ENCODE measurements around the gene KCNMA1. TPM values are rescaled to one million over a fixed set of nuclear protein-coding genes. Genes with fewer than 3 reads are reported as not detected.

The KCNMA1 gene
- total and polyA plus RNA-seq, 9 of the 15 experiments (the other 6 are each of a cell fraction or from before 2014, with no cell fraction given): 0.01 to 0.95 (median 0.15) TPM; not detected in 4

DNA sequence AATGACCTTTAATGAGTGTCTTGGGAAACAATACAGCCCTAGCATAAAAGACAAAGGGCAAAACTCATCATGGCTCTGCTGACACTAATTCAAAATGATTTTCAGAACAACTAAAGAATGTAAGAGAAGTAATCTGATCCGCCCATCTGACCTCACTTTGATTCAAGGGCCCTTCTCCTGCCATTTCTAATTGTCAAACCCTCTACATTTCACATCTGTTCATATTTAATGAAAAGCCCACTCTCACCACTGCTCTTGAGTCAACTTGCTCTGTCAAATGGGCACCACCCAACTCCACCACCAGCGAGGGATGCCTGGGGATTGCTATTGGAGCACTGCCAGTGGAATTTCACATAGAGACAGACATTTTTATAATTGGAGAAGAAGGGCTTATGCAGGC is 639.2 kb downstream of the KCNMA1 start (continued):
- TF ChIP-seq, protein P1, sequence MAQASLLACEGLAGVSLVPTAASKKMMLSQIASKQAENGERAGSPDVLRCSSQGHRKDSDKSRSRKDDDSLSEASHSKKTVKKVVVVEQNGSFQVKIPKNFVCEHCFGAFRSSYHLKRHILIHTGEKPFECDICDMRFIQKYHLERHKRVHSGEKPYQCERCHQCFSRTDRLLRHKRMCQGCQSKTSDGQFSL (CRISPR knock-in tag; IDR thresholded peaks at IDR 0.05): no peak
- TF ChIP-seq, protein P1 (tag; IDR thresholded peaks at IDR 0.05): no peak
- TF ChIP-seq, protein P2, sequence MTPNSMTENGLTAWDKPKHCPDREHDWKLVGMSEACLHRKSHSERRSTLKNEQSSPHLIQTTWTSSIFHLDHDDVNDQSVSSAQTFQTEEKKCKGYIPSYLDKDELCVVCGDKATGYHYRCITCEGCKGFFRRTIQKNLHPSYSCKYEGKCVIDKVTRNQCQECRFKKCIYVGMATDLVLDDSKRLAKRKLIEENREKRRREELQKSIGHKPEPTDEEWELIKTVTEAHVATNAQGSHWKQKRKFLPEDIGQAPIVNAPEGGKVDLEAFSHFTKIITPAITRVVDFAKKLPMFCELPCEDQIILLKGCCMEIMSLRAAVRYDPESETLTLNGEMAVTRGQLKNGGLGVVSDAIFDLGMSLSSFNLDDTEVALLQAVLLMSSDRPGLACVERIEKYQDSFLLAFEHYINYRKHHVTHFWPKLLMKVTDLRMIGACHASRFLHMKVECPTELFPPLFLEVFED (CRISPR knock-in tag; conservative IDR thresholded peaks at IDR 0.05): no peak

DNA sequence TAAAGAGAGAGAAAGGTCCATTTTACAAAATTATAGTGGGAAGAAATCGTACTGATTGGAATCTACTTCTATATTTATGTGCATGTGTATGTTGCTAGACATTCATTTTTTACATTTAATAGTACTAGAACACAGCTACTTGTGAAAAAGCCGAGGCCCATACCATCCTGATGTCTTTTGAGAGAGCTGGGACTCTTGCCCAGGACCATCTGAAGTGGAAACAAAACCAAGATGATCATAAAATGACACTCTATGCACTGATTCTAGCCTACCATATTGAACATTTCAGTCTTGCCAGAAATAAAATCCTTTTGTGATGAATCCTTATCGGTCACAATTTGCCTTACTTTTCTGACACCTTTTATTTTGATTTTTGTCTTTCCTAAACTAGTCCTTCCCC is 640.0 kb downstream of the KCNMA1 start:
- Histone ChIP-seq H3K9me3 (replicated peaks; ENCODE audit: control insufficient read depth, insufficient read depth, low read depth, low read length) (no peaks in the 10 kb centered on the region), H4K20me1 (replicated peaks; ENCODE audit: control insufficient read depth, insufficient read depth, low read length) (no peaks in the 10 kb centered on the region), H3K9me1 (ENCODE audit: control insufficient read depth, insufficient read depth, low read length) (no peaks in the 10 kb centered on the region), H3K36me3 (ENCODE audit: control insufficient read depth, insufficient read depth, low read length) (no peaks in the 10 kb centered on the region), H3K9ac (ENCODE audit: insufficient read depth in 1 of 2, low read depth in 2 of 2, low read length in 2 of 2) (no peak overlapping the region), H2AFZ (ENCODE audit: low read depth, low read length) (no peak overlapping the region), H3K4me2 (ENCODE audit: insufficient read depth, low read length) (no peak overlapping the region), H3K4me3 (no peak overlapping the region), H3K79me2 (ENCODE audit: control insufficient read depth, insufficient read depth, low read length) (no peaks in the 10 kb centered on the region), H3K4me1 (replicated peaks in 1 of 2; ENCODE audit: control insufficient read depth in 2 of 2, insufficient read depth in 2 of 2, low read length in 2 of 2) (no peaks in the 10 kb centered on the region), H3K27ac (ENCODE audit: extremely low read depth, low read depth, low read length) (no peak overlapping the region), H3K27me3 (ENCODE audit: control insufficient read depth in 2 of 2, insufficient read depth in 2 of 2, low read length in 2 of 2) (peaks cover 3 to 9% of the 10 kb centered on the region in 2 experiments; a peak in 2 of 5 replicates)
- no peak for FAIRE-seq
- in situ Hi-C loops (cut with MboI) (no loop called here), intact Hi-C loops (cut with micrococcal nuclease) (no loop called here)
- CTCF ChIA-PET (ENCODE audit: low intra/inter-chr PET ratio): no interaction called here
- ATAC-seq: no peak
- no peak for DNase-seq (ENCODE audit: extremely low read depth in 1 of 4, low spot score in 3 of 4)
- POLR2A ChIA-PET: no interaction called here
- no TSS peak for BruUV-seq (replicated peaks)
- WGBS (ENCODE audit: insufficient coverage, low coverage, missing lambda C conversion rate): 0% methylated on average over 3 of the region's 3 CpGs
- TF ChIP-seq, protein P3, sequence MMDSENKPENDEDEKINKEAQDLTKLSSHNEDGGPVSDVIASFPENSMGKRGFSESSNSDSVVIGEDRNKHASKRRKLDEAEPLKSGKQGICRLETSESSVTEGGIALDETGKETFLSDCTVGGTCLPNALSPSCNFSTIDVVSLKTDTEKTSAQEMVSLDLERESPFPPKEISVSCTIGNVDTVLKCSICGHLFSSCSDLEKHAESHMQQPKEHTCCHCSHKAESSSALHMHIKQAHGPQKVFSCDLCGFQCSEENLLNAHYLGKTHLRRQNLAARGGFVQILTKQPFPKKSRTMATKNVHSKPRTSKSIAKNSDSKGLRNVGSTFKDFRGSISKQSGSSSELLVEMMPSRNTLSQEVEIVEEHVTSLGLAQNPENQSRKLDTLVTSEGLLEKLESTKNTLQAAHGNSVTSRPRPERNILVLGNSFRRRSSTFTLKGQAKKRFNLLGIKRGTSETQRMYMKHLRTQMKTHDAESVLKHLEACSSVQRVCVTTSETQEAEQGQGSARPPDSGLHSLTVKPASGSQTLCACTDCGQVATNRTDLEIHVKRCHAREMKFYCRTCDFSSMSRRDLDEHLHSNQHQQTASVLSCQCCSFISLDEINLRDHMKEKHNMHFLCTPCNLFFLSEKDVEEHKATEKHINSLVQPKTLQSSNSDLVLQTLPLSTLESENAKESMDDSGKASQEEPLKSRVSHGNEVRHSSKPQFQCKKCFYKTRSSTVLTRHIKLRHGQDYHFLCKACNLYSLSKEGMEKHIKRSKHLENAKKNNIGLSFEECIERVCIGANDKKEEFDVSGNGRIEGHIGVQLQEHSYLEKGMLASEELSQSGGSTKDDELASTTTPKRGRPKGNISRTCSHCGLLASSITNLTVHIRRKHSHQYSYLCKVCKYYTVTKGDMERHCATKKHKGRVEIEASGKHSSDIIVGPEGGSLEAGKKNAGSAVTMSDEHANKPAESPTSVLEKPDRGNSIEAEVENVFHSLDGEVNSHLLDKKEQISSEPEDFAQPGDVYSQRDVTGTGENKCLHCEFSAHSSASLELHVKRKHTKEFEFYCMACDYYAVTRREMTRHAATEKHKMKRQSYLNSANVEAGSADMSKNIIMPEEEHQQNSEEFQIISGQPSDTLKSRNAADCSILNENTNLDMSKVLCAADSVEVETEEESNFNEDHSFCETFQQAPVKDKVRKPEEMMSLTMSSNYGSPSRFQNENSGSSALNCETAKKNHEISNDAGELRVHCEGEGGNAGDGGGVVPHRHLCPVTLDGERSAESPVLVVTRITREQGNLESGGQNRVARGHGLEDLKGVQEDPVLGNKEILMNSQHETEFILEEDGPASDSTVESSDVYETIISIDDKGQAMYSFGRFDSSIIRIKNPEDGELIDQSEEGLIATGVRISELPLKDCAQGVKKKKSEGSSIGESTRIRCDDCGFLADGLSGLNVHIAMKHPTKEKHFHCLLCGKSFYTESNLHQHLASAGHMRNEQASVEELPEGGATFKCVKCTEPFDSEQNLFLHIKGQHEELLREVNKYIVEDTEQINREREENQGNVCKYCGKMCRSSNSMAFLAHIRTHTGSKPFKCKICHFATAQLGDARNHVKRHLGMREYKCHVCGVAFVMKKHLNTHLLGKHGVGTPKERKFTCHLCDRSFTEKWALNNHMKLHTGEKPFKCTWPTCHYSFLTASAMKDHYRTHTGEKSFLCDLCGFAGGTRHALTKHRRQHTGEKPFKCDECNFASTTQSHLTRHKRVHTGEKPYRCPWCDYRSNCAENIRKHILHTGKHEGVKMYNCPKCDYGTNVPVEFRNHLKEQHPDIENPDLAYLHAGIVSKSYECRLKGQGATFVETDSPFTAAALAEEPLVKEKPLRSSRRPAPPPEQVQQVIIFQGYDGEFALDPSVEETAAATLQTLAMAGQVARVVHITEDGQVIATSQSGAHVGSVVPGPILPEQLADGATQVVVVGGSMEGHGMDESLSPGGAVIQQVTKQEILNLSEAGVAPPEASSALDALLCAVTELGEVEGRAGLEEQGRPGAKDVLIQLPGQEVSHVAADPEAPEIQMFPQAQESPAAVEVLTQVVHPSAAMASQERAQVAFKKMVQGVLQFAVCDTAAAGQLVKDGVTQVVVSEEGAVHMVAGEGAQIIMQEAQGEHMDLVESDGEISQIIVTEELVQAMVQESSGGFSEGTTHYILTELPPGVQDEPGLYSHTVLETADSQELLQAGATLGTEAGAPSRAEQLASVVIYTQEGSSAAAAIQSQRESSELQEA (IDR thresholded peaks at IDR 0.05; ENCODE audit: low read depth): no peak
- TF ChIP-seq, protein P4, sequence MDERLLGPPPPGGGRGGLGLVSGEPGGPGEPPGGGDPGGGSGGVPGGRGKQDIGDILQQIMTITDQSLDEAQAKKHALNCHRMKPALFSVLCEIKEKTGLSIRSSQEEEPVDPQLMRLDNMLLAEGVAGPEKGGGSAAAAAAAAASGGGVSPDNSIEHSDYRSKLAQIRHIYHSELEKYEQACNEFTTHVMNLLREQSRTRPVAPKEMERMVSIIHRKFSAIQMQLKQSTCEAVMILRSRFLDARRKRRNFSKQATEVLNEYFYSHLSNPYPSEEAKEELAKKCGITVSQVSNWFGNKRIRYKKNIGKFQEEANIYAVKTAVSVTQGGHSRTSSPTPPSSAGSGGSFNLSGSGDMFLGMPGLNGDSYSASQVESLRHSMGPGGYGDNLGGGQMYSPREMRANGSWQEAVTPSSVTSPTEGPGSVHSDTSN (CRISPR knock-in tag; IDR thresholded peaks at IDR 0.05; ENCODE audit: low read depth): no peak
- TF ChIP-seq, protein P4 (tag; conservative IDR thresholded peaks at IDR 0.05; ENCODE audit: low read depth): no peak
- no peak for TF ChIP-seq RFX1 (IDR thresholded peaks at IDR 0.05)
